NCI-H2171 treated with DMSO at 0.1 percent for 48 hours (cell line): ENCODE measurements around the gene ARHGAP25.
A peak's percentile ranks its signal among the peaks of the same experiment; 100 is the strongest.

Experiments
- DNase-seq: peaks from one replicate; lab custom pipeline; 2025; lab: John Stamatoyannopoulos, UW

The ARHGAP25 gene

GRCh38 chr2:68717305-68717661 lies 17.3 kb upstream of the ARHGAP25 start:
- DNase-seq = no peak

DNA sequence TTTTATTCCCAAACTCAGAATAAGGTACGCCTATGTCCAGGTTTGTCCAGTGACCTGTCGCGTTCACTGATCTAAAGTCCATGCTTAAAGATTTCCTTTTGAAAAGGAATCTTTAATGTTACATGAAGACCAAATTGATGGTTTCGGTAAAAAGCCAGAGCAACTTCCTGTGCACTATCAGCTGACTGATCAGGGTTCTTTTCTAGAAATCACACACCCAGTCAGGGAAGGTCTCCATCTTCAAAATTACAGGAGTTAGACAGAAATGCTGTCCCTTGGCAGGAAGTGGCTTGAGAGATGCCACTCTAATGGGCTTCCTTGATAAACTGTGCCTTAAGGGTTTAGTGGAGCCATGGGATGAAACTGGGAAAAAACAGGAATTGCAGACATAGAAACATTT lies 14.7 kb upstream of the ARHGAP25 start:
- DNase-seq = no peak

DNA sequence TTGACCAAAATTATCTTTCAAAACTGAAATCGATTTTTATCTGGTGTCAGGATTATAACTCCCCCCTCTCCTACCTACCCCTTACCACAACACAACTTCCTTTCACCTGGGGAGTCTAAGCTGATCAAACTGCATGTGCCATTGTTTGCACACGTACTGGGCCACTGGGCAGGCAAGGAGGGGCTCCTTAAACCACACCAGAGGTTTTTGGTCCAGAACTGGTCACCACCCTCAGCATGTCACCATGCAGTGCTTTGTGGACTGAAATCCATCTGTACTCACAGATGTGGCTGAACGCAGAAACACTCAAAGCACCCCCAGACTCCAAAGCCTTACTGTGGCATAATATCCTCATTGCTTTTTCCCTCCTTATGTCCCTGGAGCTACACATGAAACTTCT lies 13.9 kb upstream of the ARHGAP25 start:
- no peak for DNase-seq

- DNase-seq = no peak
Measured at GRCh38 chr2:68721482-68722101, 13.0 kb upstream of the ARHGAP25 start.

DNA sequence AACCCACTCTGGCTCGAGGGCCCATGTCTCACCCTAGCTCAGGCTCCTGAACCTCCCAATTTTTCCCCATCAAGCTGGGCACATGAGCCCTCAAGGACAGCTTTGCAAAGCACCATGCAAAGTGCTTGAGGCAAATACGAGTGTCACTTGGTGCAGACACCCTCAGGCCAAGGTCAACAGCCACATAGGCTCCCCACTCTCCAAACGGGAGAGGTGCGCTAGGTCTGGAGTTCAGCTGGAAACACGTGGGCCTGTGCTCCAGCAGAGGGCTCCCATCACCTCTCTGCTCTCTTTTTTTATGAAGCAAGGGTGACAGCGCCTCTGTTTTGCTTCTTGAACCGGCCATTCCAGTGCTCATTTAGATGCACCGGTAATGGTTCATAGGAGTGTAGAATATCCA lies 11.9 kb upstream of the ARHGAP25 start:
- DNase-seq = no peak

DNA sequence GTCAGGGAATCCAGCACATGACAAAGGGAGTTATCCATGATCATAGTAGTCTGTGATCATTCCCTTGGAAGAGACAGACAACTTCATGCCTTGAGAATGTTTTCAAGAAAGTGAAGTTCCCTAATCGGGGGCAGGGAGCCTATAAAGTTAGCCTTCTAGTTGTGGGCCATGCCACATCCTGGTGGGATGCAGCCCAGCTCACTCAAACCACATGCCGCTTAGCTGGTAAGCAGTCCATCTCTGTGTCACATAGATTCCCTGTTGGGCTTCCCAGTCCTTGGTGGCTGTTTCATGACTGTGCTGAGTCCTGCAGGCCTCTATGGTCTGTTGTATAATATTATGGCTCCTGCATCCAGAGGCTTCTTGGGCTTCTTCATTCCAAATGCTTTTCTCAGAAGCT lies 11.4 kb upstream of the ARHGAP25 start:
- DNase-seq = no peak

DNA sequence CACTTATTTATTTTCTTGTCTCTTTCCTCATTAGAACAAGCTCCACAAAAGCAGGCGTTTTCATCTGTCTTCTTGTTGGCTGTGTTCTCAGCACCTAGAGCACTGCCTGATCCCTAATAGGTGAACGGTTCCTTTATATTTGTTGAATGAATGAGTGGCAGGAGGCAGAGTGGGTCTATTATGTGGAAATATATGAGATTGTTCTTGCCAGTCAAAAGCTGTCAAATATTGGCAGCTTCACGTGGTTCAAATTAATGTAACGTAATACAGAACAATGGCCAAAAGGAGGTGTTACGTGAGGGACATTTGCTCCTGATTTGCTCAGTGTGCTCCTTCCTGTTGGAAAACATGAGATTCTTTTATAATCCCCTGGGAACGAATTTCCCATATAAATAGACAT lies 8.5 kb upstream of the ARHGAP25 start:
- no peak for DNase-seq

DNA sequence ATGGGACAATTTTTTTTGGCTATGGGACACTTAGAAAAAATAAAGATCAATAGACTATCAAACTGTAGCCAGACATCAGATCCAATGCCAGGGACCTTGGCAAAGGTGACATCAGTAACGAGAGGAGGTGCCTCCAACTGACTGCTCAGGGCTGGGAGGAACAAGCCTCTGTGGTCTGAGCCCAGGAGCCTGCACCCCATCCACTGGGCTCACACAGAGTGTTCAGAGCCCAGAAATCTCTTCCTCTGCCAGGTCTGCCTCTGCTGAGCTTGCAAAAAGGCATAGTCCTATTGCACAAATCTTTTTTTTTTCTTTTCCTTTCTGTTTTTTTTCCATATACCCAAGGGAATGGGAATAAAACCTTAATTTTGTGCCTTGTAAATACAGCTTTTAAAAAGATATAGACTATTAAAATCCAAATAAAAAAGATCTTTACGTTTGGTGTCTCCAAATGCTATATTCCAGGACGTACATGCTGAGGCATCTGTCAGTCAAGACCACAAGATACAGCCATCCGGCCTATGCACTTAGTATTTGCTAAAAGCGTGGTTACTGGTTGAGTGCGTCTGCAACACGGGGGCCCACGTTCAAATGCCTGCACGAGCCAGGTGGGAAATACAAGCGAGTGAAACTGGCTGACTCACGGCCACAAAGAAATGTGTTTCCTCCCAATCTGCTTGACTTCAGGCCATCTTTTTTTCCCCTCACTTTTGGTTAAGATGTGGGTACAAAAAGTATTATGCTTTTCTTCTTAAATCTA lies 7.8 kb upstream of the ARHGAP25 start:
- DNase-seq = no peak

- DNase-seq = no peak
Measured at GRCh38 chr2:68727683-68728375, 6.8 kb upstream of the ARHGAP25 start.

GRCh38 chr2:68730828-68731227 lies 3.8 kb upstream of the ARHGAP25 start:
- no peak for DNase-seq

GRCh38 chr2:68732036-68732932 lies 2.3 kb upstream of the ARHGAP25 start:
- DNase-seq = no peak

DNA sequence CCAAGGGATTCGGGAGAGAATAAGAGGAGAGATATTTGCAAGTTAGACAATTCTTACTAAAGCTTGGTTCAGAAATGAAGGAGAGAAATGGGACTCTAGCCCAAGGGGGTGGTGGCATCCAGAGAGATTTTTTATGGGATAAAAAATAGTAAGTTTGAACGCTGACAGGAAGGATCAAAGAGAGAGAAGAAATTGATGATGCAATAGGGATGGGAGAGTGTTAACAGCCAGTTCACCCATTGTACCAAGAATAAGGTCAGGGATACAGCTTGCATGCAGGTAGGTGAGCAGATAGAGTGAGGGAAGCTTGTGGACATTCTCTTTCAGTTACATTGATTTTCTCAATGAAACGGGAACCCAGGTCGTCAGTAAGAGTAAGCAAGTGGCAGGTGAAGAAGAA lies 1.2 kb upstream of the ARHGAP25 start:
- DNase-seq = no peak

- DNase-seq = no peak
Measured at GRCh38 chr2:68734176-68734575, 435 bp upstream of the ARHGAP25 start.

GRCh38 chr2:68736086-68736485 lies 1.5 kb downstream of the ARHGAP25 start:
- DNase-seq = no peak

GRCh38 chr2:68737711-68738110 lies 3.1 kb downstream of the ARHGAP25 start:
- no peak for DNase-seq

- no peak for DNase-seq
Measured at GRCh38 chr2:68738906-68739594, 4.4 kb downstream of the ARHGAP25 start.

DNA sequence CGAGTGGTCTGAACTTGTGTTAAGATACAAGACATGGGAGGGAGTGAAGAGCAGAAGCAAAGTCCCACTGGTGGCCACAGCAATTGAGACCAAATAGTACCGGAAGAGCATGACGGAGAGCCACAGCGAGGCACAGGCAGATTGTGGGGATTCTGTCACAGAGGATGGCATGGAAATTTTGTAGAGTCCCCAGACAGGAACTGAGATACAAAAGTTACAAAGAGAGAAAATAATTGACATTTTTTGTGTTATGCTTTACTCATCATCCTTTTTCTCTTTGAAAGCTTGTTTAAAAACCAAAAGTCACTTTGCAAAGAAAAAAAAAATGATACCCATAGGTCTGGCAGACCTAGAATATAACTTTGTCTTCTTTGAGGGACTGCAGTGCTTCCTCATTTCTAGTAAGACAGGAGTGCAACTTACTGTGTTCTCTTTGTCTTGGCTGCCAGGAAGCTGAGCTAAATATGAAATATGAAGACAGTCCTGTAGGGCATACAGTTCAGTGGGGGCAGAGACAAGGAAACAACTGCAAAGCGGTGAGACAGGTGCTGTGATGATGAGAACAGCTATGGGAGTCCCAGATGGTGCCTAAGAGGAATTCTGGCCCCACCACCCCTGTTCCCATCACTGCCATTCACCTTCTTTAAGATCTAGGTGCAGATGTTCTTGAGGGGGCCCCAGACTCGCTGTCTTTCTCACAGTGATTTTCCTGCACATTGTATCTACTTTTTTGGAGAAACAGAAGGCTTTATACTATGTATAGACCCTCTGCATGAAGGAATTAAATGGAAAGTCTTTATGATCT lies 5.2 kb downstream of the ARHGAP25 start:
- peak; percentile 28 for DNase-seq

DNA sequence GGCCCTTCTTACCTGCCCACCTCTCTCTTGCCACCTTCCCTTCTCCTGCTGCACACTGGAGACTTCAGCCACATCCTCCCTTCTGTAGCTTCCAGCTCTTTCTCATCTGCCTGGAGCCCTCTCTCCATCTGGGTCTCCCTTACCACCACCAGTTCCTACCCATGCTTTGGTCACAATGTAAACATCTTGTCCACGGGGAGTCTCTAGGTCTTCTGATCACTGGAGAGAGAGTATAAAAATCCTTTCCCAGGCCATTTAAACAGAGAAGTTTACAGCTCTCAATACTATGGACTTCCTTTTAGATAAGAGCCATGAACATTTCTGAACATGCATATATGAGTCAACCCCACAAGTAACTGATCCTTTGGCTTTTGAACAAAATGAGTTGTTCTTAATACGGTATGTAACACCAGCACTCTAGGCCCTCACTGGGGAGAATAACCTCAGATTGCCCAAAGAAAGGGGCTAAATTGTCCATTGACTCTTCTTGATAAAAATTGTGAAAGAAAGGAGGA lies 5.8 kb downstream of the ARHGAP25 start:
- DNase-seq = no peak

- DNase-seq = no peak
Measured at GRCh38 chr2:68741238-68741637, 6.6 kb downstream of the ARHGAP25 start.

- no peak for DNase-seq
Measured at GRCh38 chr2:68741805-68742306, 7.2 kb downstream of the ARHGAP25 start.
